SW480 (cell line): ENCODE data around the gene CENPU.
A peak's percentile ranks its signal among the peaks of the same experiment; 100 is the strongest.

Source experiments
- DNase-seq: peaks from one replicate; pipeline ENCODE4 v3.0.0-alpha.2; 2016; ENCODE audit warnings: low spot score

Gene CENPU

GRCh38 chr4:184705692-184706091 is 28.2 kb downstream of the CENPU start:
- no peak for DNase-seq

- no peak for DNase-seq
These were observed 31.8 kb downstream of the CENPU start for GRCh38 chr4:184702114-184702513.

- DNase-seq: no peak
These were observed 34.0 kb downstream of the CENPU start for GRCh38 chr4:184699941-184700340.

GRCh38 chr4:184697956-184698355 is 35.9 kb downstream of the CENPU start:
- DNase-seq: no peak

GRCh38 chr4:184695178-184695896 is 38.6 kb downstream of the CENPU start:
- no peak for DNase-seq

GRCh38 chr4:184694412-184694956 is 39.4 kb downstream of the CENPU start:
- DNase-seq: no peak

- DNase-seq: no peak
These were observed 40.8 kb downstream of the CENPU start for GRCh38 chr4:184693056-184693455.

- no peak for DNase-seq
These were observed 44.2 kb downstream of the CENPU start for GRCh38 chr4:184689681-184690080.

- DNase-seq: peak; percentile 12
These were observed 45.4 kb downstream of the CENPU start for GRCh38 chr4:184688447-184688846.

GRCh38 chr4:184688005-184688404 is 45.9 kb downstream of the CENPU start:
- DNase-seq: no peak

- peak; percentile 5 for DNase-seq
These were observed 49.3 kb downstream of the CENPU start for GRCh38 chr4:184684491-184685189.

GRCh38 chr4:184681916-184682315 is 52.0 kb downstream of the CENPU start:
- DNase-seq: no peak

GRCh38 chr4:184680698-184681097 is 53.2 kb downstream of the CENPU start:
- DNase-seq: no peak

- no peak for DNase-seq
These were observed 57.9 kb downstream of the CENPU start for GRCh38 chr4:184675821-184676492.

- no peak for DNase-seq
These were observed 58.9 kb downstream of the CENPU start for GRCh38 chr4:184675018-184675417.

- DNase-seq: no peak
These were observed 59.9 kb downstream of the CENPU start for GRCh38 chr4:184674011-184674410.

GRCh38 chr4:184672741-184673140 is 61.2 kb downstream of the CENPU start:
- DNase-seq: no peak

- no peak for DNase-seq
These were observed 62.8 kb downstream of the CENPU start for GRCh38 chr4:184671101-184671500.

GRCh38 chr4:184669251-184669650 is 64.6 kb downstream of the CENPU start:
- no peak for DNase-seq

- DNase-seq: no peak
These were observed 65.3 kb downstream of the CENPU start for GRCh38 chr4:184668511-184669114.

GRCh38 chr4:184668096-184668495 is 65.8 kb downstream of the CENPU start:
- DNase-seq: no peak

GRCh38 chr4:184666670-184667069 is 67.2 kb downstream of the CENPU start:
- DNase-seq: no peak
